Subcutaneous abdominal adipose tissue (tissue), 5 donors: ENCODE results near the gene SEMA3E.

Source experiments
- H3K27ac ChIP-seq: one replicate; pipeline ENCODE4 v1.7.0; 2013; ENCODE audit warnings: low read depth, mild to moderate bottlenecking, inconsistent platforms, low read length, moderate library complexity
- H3K27me3 ChIP-seq, 5 donors: one replicate each; pipeline ENCODE4 v1.7.0; 2013; ENCODE audit warnings: low read length in 5 of 5, inconsistent platforms in 1 of 5; ENCODE audit not compliant: control insufficient read depth in 5 of 5, insufficient read depth in 4 of 5
- H3K36me3 ChIP-seq, 5 donors: one replicate each; pipeline ENCODE4 v1.7.0; 2013; ENCODE audit warnings: low read length in 5 of 5; ENCODE audit not compliant: control insufficient read depth in 5 of 5, insufficient read depth in 5 of 5
- H3K4me1 ChIP-seq, 5 donors: one replicate each; pipeline ENCODE4 v1.7.0; 2013; ENCODE audit warnings: low read length in 5 of 5, mild to moderate bottlenecking in 3 of 5, moderate library complexity in 1 of 5; ENCODE audit not compliant: control insufficient read depth in 5 of 5, insufficient read depth in 5 of 5
- H3K4me3 ChIP-seq, 5 donors: one replicate each; pipeline ENCODE4 v1.7.0; 2013; ENCODE audit warnings: low read length in 5 of 5, low read depth in 1 of 5
- H3K9ac ChIP-seq, 5 donors: one replicate each; pipeline ENCODE4 v1.7.0; 2013; ENCODE audit warnings: low read length in 5 of 5, mild to moderate bottlenecking in 4 of 5, moderate library complexity in 3 of 5
- H3K9me3 ChIP-seq, 5 donors: one replicate each; pipeline ENCODE4 v1.7.0; 2013; ENCODE audit warnings: low read length in 5 of 5; ENCODE audit not compliant: control insufficient read depth in 5 of 5
- donor health status: healthy.
- donor health status: healthy.
- donor health status: healthy.
- donor health status: healthy.
- donor health status: healthy.

SEMA3E gene

DNA sequence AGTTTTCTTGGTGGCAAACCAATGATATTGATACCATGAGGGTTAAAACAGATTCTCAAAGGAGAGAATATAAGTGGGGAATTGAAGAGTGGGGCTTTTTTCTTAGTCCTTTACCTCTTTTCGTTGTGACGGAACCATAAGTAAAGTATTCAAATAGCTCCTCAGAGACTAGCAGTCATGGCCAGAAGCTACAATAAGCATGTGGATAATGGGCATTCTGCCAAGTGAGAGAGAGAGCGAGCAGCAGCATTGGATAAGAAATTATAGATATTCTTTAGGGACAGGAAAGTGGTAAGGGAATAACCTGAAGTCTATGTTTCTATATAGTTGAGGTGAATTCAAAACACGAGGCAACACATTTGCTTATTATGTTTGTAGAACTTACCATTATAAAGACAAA lies 235.1 kb downstream of the SEMA3E start:
- H3K27me3 ChIP-seq: no peaks in the 10 kb centered on the region
- peaks cover 0 to under 1% (median 0%) of the 10 kb centered on the region in 5 donors for H3K9me3 ChIP-seq
- peaks cover 0 to 7% (median 0%) of the 10 kb centered on the region in 5 donors for H3K4me1 ChIP-seq
- no peak overlapping the region for H3K4me3 ChIP-seq
- no peaks in the 10 kb centered on the region for H3K36me3 ChIP-seq
- H3K27ac ChIP-seq: no peak overlapping the region
- no peak overlapping the region for H3K9ac ChIP-seq

DNA sequence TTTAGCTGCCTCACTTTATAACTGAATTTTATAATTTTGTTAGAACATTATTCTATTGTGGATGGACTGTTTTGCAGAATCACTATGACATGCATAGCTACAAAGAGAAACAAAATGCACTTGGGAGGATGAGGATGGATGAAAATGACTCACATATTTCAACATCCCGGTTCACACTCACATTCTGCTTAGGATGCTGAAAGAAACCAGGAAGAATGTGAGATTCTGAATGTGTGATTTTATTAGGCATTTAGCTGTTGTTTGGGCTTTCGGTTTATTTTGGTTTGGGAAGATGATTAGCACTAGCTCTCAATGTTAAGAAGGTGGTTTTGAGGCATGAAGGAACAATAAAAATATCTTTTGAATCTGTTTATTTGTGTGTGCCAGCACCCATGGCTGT lies 235.5 kb downstream of the SEMA3E start:
- no peaks in the 10 kb centered on the region for H3K9me3 ChIP-seq

DNA sequence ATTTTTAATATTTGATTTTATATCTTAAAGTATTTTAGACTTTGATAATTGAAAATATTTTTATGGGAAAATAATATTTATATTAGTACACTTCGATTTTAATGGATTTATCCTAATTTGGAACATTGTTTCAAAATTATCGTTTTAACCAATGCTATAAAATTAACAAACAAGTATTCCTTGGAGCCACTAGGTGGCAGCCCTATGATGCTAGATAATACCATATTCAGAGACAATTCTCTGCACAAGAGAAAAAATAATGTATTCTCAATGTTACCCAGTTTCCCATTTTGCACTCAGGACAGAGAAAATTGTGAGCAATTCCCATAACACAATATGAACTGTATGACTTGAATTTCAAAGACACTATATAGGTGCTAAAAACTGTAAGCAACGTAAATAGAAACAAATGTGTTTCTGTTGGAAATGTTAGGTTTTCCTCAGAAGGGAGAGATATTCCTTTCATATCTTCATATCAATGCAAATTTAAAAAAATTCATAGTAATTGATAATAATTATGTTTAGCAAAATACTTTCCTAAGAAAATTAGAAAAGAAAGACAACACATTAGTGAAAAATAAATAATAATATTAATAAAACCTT lies 237.8 kb downstream of the SEMA3E start:
- H3K9ac ChIP-seq: no peak overlapping the region
- no peaks in the 10 kb centered on the region for H3K9me3 ChIP-seq
- H3K27me3 ChIP-seq: no peaks in the 10 kb centered on the region
- H3K4me1 ChIP-seq: peaks cover 0 to 7% (median 0%) of the 10 kb centered on the region in 5 donors
- no peak overlapping the region for H3K27ac ChIP-seq
- H3K36me3 ChIP-seq: no peaks in the 10 kb centered on the region
- no peak overlapping the region for H3K4me3 ChIP-seq

More for the DNA sequence above, 235.5 kb downstream of the SEMA3E start:
- H3K27ac ChIP-seq: no peak overlapping the region
- peaks cover 0 to 7% (median 0%) of the 10 kb centered on the region in 5 donors for H3K4me1 ChIP-seq
- H3K36me3 ChIP-seq: no peaks in the 10 kb centered on the region
- no peak overlapping the region for H3K9ac ChIP-seq
- no peak overlapping the region for H3K4me3 ChIP-seq
- no peaks in the 10 kb centered on the region for H3K27me3 ChIP-seq

DNA sequence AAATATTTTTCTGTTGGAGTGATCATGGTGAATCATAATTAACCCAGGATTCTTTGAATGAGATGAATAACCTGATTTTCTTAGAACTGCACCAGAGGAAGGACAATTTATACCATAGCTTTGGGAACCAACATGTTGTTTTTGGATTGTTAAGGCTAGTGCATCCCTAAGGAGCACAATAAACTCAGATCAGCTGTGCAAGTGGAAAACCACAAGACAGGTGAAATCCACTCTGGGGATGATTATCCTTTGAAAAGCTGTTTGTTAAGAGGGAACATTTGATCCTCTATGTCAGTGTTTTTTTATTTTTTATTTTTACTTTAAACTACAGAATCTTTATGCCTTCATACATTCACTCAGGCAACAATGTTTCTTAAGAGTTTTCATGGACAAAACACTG lies 254.2 kb downstream of the SEMA3E start:
- Histone ChIP-seq H3K9ac (no peak overlapping the region), H3K36me3 (no peaks in the 10 kb centered on the region), H3K4me3 (no peak overlapping the region), H3K9me3 (no peaks in the 10 kb centered on the region), H3K27me3 (no peaks in the 10 kb centered on the region), H3K27ac (no peak overlapping the region), H3K4me1 (no peaks in the 10 kb centered on the region)

DNA sequence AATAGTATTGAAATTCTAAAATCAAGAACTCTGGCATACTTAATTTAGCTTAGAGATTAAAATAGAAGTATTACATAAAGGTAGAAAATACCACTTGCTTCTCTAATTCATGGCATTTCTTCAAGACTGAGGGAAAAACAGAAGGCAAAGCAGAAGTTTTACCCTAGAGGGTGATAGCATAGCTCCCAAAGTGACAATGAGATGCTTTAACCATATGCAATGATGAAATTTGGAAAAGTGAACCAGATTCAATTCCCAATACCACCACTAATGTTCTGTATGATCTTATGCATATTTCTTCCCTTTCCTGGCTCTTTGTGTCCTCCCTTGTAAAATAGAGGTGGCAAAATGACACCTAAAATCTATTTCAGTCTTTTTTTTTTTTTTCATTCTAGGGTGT lies 260.5 kb downstream of the SEMA3E start:
- H3K4me3 ChIP-seq: no peak overlapping the region
- H3K27ac ChIP-seq: no peak overlapping the region
- no peaks in the 10 kb centered on the region for H3K27me3 ChIP-seq
- no peaks in the 10 kb centered on the region for H3K36me3 ChIP-seq
- H3K9ac ChIP-seq: no peak overlapping the region
- no peaks in the 10 kb centered on the region for H3K9me3 ChIP-seq
- H3K4me1 ChIP-seq: no peaks in the 10 kb centered on the region

DNA sequence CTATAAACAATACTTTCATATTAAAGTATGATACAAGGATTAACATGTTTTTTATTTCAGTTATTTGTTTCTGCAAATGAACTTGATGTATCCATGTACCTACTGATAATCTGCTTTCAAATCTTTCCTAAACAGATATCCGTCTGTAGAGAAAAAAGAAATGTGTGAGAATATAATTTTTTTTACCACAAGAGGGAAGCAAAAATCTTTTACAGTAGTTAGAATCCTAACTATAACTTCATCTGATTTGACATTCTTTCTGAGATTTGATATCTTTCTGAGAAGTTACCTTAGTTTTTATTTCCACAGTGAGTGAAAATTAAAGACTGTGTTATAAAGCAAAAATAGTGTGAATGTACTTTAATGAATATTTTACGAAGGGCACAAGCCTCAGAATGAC lies 282.3 kb downstream of the SEMA3E start:
- Histone ChIP-seq H3K9me3 (no peaks in the 10 kb centered on the region), H3K4me3 (no peak overlapping the region), H3K27ac (no peak overlapping the region), H3K9ac (no peak overlapping the region), H3K27me3 (no peaks in the 10 kb centered on the region), H3K4me1 (peaks cover 0 to 3% (median 2%) of the 10 kb centered on the region in 5 donors), H3K36me3 (no peaks in the 10 kb centered on the region)

DNA sequence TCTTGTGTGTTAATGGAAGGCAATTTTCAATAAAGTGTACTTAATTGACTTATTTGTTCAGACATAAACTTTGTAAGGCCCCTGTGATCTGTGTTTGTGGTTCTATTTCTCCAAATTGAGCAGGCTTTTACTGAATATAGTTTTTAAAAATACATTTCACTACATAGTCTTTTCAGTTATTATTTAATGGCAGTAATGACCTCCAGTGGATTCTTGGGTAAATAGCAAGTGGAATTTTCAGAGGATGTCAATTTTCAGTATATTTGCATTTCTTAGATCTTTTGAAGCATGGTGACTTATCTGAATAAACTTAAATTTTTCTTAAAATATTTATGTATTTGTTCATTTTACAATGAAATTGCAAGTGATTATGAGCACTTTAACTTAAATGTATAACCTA lies 283.2 kb downstream of the SEMA3E start:
- Histone ChIP-seq H3K9me3 (no peaks in the 10 kb centered on the region), H3K4me3 (no peak overlapping the region), H3K4me1 (peaks cover 0 to 3% (median 2%) of the 10 kb centered on the region in 5 donors)

DNA sequence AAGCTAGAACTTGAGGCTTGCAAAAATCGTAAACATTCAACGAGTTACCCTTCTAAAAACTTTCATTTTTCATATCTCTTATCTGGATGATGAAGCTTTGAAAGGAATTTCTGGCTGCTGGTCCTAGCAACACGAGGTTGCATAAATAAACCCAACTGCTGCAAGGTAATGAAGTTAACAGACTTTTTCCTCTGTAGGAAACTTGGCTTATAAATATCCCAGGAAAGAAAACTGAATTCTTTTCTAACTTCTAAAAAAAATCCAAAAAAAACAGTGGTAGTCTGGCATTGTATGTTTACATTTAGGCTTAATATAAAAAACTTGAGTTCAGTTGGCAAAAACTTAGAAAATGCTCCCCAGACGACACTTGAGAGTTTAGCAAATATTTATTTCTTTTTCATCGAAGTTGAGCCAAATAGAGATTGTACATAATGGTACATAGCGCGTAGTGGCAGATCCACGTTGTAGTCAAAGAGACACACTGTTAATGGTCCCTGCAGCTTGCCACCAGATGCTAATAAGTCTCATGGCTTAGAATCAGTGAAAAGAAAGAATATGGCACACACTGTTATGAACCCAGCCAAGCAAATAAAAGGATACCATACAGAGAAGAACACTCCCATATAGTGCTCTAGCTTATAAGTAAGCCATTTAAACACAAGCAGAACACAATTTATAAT lies 285.9 kb downstream of the SEMA3E start:
- Histone ChIP-seq H3K27ac (no peak overlapping the region), H3K36me3 (no peaks in the 10 kb centered on the region), H3K9me3 (no peaks in the 10 kb centered on the region), H3K9ac (no peak overlapping the region), H3K4me3 (no peak overlapping the region), H3K27me3 (no peaks in the 10 kb centered on the region), H3K4me1 (peaks cover 0 to 3% (median 2%) of the 10 kb centered on the region in 5 donors)

More for the DNA sequence above, 283.2 kb downstream of the SEMA3E start:
- Histone ChIP-seq H3K9ac (no peak overlapping the region), H3K27me3 (no peaks in the 10 kb centered on the region), H3K27ac (no peak overlapping the region), H3K36me3 (no peaks in the 10 kb centered on the region)

DNA sequence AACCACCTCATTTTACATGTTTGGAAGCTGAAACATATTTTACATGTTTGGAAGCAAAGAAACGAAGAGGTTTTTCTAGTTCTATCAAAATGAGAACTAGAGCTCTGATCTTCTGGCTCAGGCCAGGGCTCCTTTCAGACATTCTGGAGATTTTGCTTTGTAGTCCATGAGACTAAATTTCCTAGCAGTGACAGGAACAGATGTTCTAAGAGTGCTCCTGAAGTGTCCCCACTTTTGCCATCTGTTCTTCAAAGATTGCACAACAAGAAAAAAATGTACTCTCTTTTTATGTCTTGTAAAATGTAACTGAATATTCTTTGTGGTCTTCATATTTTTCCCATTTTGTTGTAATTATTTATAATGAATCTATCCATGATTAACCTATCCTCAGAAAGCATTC lies 289.8 kb downstream of the SEMA3E start:
- no peak overlapping the region for H3K27ac ChIP-seq
- H3K36me3 ChIP-seq: no peaks in the 10 kb centered on the region

DNA sequence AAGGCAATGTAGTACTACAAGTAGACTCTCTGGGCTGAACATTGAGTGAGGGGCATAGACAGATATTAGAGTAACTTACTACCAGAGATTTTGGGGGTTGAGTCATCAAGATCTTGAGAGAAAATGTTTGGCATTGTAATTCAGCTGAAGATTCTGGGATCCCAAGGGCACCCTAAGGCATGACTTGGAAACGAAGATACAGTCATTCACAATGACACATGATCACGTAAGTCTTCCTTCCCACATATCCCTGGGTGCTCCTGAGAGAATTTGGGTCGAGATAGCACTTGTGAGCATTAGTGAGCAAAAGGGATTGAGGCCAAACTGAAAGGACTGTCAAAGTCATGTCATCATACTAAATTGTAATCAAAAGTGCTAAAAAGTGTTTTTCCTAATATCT lies 293.8 kb downstream of the SEMA3E start:
- Histone ChIP-seq H3K4me1 (no peaks in the 10 kb centered on the region), H3K27ac (no peak overlapping the region), H3K27me3 (no peaks in the 10 kb centered on the region), H3K9me3 (peaks cover 0 to 6% (median 2%) of the 10 kb centered on the region in 5 donors), H3K36me3 (no peaks in the 10 kb centered on the region), H3K4me3 (no peak overlapping the region), H3K9ac (no peak overlapping the region)

More for the DNA sequence above, 289.8 kb downstream of the SEMA3E start:
- H3K9me3 ChIP-seq: no peaks in the 10 kb centered on the region
- no peaks in the 10 kb centered on the region for H3K27me3 ChIP-seq
- H3K4me3 ChIP-seq: no peak overlapping the region
- H3K9ac ChIP-seq: no peak overlapping the region
- H3K4me1 ChIP-seq: peaks cover 0 to 3% (median 2%) of the 10 kb centered on the region in 5 donors
